Loucy (cell line): Measurements from ENCODE around the gene SCO2.

Experiments
- CTCF ChIP-seq: fragments of 200-600 bp; sonication (generic); conservative IDR thresholded peaks from 2 replicates; pipeline ENCODE4 v1.5.1; 2014; ENCODE audit warnings: mild to moderate bottlenecking, antibody characterized with exemption, low read length
- EZH2phosphoT487 ChIP-seq: fragments of 200-600 bp; IDR thresholded peaks from 2 replicates; pipeline ENCODE4 v1.6.1; 2018; ENCODE audit warnings: antibody characterized with exemption, mild to moderate bottlenecking, moderate library complexity, borderline replicate concordance

- TF ChIP-seq CTCF (no peak), EZH2phosphoT487 (no peak)
These were observed 43.2 kb upstream of the SCO2 start for GRCh38 chr22:50568626-50569025.
